GM21737 (cell line): Measurements from ENCODE around the gene CD22.

Experiments
- ATAC-seq: cut with Tn5 transposase; IDR thresholded peaks from one replicate; pipeline ENCODE4 v1.9.1; 2021; ENCODE audit warnings: mild to moderate bottlenecking, moderate library complexity; ENCODE audit not compliant: unreplicated experiment

CD22 gene

DNA sequence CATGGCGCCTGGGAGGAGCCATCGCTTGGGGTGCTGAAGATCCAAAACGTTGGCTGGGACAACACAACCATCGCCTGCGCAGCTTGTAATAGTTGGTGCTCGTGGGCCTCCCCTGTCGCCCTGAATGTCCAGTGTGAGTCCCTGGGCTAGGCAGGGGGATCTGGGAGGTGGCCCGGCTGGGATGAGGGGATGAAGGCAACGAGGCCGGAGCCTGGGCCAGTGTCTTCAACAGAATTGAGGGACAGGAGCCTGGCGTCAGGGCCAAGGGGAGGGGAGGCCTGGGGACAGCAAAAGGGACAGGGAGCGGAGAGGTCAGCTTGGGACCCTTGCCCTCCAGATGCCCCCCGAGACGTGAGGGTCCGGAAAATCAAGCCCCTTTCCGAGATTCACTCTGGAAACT lies 12.0 kb downstream of the CD22 start:
- ATAC-seq = no peak

DNA sequence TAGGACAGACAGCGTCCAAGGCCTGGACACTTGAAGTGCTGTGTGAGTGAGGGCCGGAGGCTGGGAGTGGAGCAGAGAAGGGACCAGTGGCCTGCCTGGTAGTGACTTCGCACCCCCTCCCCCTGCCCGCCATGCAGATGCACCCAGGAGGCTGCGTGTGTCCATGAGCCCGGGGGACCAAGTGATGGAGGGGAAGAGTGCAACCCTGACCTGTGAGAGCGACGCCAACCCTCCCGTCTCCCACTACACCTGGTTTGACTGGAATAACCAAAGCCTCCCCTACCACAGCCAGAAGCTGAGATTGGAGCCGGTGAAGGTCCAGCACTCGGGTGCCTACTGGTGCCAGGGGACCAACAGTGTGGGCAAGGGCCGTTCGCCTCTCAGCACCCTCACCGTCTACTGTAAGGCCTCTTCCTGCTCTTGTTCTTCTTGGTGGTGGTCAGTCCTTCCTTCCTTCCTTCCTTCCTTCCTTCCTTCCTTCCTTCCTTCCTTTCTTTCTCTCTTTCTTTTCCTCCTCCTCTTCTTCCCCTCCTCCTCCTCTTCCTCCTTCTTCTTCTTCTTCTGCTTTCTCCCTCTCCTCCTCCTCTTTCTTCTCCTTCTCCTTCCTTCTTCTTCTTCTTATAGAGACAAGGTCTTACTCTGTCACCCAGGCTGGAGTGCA lies 12.7 kb downstream of the CD22 start:
- ATAC-seq = no peak

DNA sequence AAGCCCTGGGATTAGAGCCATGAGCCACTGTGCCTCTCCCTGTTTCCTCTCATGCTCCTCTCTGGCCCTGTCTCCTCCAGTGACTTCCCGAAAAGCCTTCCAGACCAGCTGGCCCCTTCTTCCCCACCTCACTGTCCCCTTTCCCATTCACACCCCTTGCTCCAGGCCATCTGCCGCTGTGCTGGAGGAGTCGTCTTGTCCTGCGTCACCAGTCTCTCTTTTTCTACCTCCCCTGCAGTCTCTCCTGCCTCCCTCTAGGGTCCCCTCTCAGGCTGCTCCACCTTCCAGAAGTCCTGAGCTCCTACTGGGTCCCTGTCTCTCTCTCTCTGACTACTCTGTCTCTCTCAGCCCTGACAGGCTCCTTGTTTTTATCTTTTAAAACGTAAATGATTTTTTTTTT lies 13.4 kb downstream of the CD22 start:
- no peak for ATAC-seq

DNA sequence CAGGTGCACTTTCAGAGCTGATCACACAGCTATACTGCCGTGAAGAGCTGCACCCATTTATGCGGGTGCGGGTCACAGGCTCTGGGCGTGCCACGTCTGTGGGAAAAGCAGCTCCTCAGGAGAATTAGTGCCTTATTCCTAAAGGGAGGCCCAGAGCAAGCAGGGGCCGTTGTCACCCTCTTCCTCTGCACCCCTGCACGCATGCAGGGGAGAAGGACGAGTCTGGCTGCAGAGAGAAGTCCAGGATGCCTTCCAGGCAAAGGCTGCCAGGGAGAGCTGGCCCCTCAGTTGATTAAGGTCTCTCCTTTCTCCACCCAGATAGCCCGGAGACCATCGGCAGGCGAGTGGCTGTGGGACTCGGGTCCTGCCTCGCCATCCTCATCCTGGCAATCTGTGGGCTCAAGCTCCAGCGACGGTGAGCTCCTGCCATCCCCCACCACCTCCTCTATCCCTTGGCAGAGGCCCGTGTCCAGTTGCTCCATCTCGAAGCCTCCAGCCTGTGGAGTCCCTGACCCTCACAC lies 15.6 kb downstream of the CD22 start:
- ATAC-seq = no peak

DNA sequence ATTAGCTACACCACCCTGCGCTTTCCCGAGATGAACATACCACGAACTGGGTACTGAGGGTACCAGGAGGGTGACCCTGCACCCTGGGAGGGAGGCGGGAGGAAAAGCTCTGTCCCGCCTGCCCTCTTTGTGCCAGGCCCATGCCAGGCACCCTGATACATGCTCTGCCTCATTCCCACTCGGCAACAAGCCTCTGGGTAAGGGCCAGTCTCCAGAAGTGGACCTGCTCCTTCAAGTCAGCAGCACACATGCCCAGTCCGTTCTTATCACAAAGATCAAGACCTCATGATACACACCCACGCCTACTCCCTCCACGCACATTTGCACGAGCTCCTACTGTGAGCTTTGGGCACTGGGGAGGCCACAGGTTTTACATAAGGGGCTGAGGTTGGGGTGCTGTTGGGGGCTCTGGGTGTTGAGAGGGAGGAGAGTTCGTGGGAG lies 16.7 kb downstream of the CD22 start:
- ATAC-seq = no peak

DNA sequence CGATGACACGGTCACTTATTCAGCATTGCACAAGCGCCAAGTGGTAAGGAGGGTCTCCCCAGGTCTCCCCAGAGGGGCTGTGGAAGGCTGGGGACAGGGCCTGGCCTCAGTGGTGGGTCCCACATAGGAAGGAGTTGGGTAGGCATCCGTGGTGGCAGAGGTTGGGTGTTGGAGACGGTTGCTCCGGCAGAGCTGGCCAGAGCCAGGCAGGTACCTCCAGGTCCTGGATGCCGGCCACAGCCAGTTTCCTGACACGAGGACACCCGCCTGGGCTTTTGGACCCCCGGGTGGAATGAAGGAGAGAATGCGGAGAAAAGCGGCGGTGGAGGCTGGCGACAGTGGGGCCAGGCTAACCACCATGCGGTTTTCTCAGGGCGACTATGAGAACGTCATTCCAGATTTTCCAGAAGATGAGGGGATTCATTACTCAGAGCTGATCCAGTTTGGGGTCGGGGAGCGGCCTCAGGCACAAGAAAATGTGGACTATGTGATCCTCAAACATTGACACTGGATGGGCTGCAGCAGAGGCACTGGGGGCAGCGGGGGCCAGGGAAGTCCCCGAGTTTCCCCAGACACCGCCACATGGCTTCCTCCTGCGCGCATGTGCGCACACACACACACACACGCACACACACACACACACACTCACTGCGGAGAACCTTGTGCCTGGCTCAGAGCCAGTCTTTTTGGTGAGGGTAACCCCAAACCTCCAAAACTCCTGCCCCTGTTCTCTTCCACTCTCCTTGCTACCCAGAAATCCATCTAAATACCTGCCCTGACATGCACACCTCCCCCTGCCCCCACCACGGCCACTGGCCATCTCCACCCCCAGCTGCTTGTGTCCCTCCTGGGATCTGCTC lies 17.4 kb downstream of the CD22 start:
- peak; percentile 25 for ATAC-seq

DNA sequence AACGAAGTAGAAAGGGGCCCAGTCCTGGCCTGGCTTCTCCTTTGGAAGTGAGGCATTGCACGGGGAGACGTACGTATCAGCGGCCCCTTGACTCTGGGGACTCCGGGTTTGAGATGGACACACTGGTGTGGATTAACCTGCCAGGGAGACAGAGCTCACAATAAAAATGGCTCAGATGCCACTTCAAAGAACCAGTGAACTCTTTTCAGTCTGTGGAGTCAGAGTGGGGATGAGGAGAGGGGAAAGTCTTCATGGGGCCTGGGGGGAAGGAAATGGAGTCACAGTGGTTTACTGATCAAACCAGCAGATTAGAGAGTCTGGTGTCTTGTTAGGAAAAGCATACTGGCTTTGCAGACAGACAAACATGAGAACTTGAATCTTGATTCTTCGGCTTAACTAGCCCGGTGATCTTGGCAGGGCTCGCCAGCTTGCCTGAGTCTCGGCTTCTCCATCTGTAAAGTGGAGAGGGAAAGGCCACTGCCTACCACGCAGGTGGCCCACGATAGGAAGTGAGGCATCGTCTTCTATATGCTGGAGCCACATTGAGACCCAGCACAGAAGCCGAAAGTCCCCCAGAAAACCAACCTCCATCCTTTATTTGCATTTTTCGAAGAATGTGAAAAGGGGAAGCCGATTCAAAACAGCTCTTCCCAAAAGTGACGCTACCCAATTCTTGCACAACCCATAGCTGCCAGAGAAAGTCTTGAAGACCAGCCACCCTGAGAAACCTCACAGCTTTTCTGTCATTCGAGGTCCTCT lies 18.4 kb downstream of the CD22 start, which contains the start of gene FFAR1:
TSS of gene FFAR1 (plus strand) at position 732 of the 759 bp plus-strand sequence. CDS start 3,650 bp downstream, outside the sequence.
- ATAC-seq = peak; percentile 51

DNA sequence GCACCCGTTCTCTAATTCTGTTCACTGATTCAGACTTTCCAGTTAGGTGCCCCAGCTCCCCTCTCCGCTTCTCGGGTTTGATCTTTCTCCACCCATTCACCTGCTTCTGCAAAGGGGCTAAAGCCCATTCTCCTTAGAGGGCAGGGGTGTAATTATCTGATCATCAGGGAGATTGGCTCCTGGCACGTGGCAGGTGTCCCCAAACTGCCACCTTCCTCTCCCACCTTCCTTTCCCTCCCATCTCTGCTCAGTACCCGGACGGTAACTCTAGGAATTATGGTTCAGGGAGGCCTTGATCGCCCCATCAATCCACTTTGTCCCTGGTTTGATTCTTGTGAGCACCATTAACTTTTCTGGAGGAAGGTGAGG lies 18.9 kb downstream of the CD22 start:
- ATAC-seq = no peak

DNA sequence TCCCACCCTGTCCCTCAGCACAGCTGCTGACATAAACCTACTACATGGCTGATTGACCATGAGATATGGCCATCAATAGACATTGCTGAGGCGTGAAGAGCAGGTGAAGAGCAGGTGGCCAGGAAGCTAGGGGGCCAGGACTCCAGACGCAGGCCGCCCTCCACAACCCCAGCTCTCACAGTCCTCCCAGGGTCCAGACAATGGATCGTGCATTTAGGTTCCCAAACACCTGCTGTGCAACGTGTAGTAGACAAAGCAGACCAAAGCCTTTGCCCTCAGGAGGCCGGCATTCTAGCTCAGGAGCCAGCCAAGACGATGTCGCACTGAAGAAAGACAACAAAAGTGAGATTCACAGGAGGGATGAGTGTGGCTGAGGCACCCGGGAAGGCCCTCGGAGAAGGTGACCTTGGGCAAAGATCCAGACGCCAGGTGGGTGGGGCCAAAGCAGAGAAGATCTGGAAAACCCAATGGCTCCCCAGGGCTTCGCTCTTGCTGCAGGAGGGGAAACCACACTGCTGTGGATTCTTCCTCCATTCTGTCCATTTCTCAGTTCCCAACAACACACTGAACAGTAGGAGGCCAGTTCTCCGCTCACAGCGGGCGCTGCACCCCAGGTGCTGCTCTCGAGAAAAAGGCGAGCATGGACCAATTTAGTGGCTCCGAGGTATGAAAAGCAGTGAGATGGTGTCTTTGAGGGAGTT lies 20.1 kb downstream of the CD22 start:
- ATAC-seq = no peak

DNA sequence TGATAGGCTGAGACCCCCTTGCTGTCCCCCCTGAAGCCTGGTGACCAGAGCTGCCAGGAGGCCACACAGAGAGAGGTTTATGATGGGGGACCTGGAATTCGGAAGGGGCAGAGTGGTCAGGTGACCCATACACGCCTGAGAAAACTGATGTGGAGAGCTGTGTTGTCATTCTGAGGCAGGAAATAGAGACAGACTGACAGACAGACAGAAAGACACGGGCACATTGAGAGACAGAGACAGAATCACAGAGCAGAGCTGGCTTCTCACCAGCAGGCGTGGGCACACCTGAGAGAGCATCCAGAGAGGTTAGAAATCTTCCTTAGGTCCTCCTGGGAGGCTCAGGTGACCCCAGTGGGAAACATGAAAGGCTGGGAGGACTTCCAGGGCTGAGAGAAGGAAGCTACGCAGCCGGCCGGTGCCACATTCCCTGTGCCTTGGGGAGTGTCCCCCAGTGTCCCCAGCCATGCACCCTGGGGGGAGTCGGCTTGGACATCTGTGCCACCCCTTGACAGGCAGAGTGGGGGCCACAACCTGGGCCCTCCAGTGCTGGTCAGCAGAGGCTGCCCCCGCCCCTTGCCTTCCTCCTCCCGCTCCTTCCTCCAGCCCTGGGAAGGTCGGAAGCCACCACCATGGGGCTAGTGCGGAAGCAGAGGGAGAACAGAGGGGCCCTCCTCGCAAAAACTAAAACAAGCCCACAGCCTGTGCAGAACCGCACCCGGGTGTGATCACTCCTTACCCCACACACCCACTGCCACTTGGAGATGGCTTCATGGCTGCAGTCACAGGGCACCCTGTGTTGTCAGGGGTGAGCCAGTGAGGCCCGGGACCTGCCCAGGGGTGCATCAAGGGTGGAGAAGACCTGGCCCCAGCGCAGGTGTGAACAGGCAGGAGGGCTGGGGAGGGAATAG lies 20.9 kb downstream of the CD22 start:
- no peak for ATAC-seq

DNA sequence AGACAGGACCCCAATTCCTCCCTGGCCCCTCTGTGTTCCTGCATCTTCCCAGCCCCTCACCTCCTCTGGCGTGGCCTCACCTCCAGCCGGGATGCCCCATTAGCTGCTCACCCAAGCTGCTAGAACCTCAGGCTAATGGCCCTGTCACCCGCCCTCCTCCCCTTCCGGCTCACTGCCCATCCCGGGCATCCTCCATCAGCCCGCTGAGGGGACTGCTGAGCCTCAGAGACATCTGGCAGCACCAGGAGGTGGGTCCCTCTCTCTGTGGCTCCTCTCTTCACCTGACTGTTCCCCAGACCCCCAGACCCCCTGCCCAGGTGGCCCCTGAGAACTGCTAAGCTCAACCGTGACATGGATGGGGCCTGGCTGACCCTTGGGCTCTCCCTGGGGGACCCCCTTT lies 21.6 kb downstream of the CD22 start:
- ATAC-seq = no peak

DNA sequence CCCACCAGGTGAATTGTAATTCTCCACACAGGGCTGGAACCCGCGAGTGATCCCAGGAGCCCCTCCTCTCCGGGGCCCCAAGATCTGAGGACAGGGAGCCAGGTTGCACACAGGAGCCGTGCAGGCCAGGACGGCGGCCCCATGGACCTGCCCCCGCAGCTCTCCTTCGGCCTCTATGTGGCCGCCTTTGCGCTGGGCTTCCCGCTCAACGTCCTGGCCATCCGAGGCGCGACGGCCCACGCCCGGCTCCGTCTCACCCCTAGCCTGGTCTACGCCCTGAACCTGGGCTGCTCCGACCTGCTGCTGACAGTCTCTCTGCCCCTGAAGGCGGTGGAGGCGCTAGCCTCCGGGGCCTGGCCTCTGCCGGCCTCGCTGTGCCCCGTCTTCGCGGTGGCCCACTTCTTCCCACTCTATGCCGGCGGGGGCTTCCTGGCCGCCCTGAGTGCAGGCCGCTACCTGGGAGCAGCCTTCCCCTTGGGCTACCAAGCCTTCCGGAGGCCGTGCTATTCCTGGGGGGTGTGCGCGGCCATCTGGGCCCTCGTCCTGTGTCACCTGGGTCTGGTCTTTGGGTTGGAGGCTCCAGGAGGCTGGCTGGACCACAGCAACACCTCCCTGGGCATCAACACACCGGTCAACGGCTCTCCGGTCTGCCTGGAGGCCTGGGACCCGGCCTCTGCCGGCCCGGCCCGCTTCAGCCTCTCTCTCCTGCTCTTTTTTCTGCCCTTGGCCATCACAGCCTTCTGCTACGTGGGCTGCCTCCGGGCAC lies 22.6 kb downstream of the CD22 start:
- no peak for ATAC-seq

DNA sequence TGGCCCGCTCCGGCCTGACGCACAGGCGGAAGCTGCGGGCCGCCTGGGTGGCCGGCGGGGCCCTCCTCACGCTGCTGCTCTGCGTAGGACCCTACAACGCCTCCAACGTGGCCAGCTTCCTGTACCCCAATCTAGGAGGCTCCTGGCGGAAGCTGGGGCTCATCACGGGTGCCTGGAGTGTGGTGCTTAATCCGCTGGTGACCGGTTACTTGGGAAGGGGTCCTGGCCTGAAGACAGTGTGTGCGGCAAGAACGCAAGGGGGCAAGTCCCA lies 23.1 kb downstream of the CD22 start:
- no peak for ATAC-seq

DNA sequence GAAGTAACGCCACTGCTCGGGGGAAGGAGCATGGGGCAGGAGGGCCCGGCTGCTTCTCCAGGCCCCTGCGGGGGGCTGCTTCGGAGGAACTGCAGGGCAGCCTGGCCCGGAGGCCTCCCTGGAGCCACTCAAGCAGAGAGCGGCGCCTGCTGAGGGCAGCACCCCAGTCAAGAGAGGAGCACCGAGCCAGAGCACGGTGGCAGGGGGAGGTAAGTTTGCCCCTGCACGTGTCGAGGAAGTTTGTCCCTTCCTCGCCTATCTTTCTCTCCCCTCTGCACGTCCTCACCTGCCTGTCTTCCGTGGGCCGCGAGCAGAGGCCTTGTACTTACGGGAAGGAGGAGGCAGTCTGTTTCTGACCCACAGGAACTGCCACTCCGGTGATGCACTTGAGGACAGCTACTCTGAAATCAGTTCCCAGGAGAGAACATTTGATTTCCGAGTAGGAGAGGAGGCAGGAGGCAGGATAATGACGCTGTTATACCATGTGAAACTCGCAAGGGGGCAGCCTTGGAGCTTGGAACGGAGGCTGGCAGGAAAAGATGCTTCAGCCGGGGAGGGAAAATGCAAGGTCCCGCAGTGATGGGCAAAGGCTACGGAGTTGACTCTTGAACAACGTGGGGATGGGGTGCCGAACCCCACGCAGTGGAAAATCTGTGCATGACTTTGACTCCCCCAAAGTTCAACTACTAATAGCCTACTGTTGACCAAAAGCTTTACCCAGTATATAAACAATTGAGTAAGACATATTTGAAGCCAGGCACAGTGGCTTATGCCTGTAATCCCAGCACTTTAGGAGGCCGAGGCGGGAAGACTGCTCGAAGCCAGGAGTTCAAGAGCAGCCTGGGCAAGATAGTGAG lies 23.7 kb downstream of the CD22 start:
- ATAC-seq = no peak

DNA sequence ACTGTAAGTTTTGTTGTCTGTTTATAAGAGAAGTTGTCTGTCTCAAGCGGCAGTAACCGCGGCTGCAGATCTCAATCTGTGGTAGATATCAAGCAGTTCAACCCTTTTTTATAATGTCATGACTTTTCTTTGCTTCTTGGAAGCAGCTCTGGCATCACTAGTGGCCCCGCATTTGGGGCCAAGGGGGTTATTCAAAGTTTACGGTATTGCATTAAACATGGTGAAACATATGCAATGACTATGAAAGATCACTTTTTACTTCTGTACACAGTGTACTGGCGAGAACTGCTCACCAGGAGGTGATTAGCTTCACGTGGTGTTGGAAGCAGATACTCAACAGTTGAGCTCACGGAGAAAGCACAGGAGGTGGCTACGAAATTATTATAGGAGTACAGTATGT lies 24.6 kb downstream of the CD22 start:
- ATAC-seq = no peak

DNA sequence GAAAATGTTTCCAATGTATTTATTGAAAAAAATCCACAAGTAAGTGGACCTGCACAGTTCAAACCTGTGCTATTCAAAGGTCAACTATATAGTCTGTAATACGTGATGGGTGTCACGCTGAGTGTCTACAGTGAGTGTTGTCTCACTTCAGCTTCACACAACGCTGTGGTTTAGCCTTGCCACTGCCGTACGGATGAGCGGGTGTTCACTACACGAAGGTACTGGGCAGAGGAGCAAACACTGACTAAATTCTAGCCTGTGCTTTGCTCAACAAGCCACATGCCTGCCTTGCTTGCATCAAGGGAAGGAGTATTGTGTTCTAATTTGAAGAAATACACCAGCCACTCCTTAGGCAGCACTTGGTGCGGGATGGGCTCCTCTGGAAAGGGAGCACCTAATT lies 25.9 kb downstream of the CD22 start:
- ATAC-seq = no peak

DNA sequence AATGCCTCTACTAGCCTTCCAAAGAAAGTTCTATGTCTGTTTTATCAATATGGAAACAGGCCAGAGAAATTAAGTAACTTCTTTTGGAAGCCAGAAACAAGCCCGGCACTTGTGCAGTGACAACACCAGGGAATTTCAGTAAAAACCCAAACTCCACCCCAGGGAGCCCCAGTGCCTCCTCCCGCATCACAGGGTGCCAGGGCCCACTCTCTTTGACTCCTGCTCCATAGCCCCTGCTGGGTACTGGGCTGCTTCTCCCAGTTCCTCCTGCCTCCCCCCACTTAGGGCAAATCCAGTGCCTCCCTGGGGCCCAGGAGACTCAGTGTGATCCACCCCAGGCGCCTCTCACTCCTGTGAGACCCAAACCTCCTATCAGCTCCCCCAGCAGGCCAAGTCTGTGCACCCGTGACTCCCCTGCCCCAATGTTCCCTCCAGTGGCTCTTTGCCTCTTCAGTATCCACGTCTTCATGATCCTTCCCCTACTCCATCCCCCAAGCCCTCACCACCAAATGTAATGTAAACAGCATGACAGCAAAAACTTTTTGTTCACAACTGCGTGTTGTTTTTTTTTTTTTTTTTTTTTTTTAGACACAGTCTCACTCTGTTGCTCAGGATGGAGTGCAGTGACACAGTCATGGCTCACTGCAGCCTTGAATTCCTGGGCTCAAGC lies 26.9 kb downstream of the CD22 start:
- ATAC-seq = no peak
